GM21367 (cell line): ENCODE results near the gene C18orf54.
"Not testable (repeated sequence)": the region's sequence is repeated elsewhere in the genome, so short reads cannot be mapped to it uniquely, and the experiment has no call there.

Experiments
- ATAC-seq: cut with Tn5 transposase; IDR thresholded peaks from one replicate; pipeline ENCODE4 v1.9.1; 2021; ENCODE audit not compliant: unreplicated experiment

The C18orf54 gene

GRCh38 chr18:54386800-54387495 lies 29.2 kb downstream of the C18orf54 start:
- ATAC-seq: not testable (repeated sequence)

DNA sequence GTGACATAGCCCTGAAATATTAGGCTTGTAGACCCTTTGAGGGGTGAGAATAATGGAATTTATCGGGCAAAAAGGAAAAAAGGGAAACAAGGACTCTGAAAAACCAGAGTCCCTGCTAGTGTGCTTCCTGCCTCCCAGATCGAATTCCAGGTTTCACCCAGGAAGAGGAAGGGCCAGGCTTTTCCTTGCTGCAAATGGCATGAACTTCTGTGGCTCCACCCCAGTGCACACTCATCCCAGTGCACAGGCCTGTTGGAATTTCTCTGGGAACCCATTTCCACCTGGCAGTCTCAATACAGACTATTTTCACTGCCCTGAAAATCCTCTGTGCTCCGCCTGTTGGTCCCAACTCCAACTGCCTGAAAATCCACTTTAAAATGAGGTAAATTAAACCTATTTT lies 29.9 kb downstream of the C18orf54 start:
- no peak for ATAC-seq

GRCh38 chr18:54388203-54389142 lies 30.8 kb downstream of the C18orf54 start:
- ATAC-seq: peak; percentile 93

DNA sequence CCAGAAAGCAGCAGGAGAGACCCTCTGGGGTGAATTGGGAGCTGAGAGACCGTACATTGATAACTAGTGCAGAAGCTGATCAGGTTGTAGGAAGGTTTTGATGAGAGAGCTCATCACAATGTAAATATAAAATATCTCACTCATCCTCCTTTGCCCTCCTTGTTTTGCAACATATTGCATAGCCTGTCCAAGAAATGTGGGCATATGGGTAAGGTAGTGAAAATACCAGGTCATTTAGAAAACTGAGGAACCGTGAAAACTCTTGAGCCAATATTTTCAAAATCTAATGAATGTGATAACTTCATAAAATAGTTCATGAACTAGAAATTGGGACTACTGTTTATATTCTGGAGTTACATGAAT lies 31.4 kb downstream of the C18orf54 start:
- ATAC-seq: no peak

DNA sequence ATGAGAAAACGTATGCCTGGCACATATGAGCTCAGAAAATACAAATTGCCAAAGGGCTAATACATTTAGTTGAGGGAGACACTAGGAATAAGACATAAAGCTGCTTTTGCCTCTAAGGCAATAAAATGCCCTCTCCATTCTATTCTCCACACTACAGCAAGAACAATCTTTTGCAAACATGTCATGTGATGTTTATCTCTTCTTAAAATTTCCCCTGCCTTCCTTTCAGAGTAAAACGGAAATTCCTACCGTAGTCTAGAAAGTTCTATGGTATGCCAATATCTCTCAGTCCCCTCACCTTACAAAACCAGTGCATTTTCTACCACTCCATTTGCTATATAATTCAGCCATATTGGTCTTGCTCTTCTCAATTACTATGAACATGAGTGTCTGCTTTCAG lies 33.1 kb downstream of the C18orf54 start:
- no peak for ATAC-seq

- peak; percentile 51 for ATAC-seq
Measured at GRCh38 chr18:54392543-54393023, 34.9 kb downstream of the C18orf54 start.

DNA sequence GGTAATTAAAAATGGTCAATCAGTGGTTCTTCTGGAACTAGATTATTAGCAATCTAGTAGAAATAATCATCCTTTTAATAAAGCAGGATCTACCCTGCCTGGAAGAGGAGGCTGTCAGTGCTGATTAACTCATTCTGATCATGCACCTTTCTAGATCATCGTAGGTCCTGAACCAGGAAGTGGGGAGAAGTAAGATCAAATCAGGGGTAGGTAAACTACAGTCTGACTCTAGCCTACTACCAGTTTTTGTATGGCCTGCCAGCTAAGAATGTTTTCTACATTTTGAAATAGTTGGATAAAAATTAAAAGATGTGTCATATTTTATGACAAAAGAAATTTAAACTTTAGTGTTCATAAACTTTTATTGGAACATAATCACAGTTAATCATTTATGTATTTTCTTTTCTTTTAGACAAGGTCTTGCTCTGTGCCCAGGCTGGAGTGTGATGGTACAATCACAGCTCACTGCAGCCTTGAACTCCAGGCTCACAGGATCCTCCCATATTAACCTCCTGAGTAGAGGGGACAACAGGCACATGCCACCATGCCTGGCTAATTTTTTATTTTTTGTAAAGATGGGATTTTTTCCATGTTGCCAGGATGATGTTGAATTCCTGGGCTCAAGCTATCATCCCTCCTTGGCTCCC lies 36.1 kb downstream of the C18orf54 start:
- no peak for ATAC-seq

DNA sequence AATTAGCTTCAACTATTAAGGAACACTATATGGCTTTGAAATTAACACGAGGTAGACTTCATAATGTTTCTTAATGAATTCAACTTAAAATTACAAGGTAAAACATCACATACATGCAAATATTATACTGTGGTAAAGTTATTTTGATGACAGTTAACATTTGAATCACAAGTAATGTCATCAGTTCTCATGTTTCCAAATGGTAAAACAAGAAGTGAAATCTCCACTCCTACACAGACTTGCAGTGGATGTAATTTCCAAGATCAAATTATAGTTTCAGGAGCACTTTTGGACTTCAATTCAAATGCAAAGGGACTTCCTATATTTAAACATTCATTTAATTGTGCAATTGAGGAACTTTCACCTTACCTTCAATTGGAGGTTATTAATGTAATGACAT lies 39.1 kb downstream of the C18orf54 start:
- no peak for ATAC-seq

GRCh38 chr18:54405290-54405689 lies 47.6 kb downstream of the C18orf54 start:
- ATAC-seq: no peak

DNA sequence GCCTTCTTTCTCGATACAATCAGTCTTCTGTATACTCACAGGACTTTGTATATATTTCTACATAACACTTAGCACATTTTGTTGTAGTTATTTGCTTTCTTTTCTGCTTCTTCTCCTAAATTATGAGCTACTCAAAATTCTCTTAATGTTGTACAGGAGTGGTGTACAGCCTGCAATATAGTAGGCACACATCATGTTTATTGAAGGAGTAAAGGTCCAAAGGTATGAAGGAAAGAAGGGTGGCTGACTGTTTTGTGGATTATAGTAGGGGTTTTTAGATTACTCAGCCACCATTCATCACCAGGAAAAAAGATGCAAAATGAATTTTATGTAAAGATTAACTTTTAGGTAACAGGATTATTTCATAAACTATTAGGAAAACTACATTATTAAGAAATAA lies 54.1 kb downstream of the C18orf54 start:
- ATAC-seq: no peak

GRCh38 chr18:54415086-54415485 lies 57.4 kb downstream of the C18orf54 start:
- no peak for ATAC-seq

- ATAC-seq: no peak
Measured at GRCh38 chr18:54416436-54416835, 58.7 kb downstream of the C18orf54 start.

DNA sequence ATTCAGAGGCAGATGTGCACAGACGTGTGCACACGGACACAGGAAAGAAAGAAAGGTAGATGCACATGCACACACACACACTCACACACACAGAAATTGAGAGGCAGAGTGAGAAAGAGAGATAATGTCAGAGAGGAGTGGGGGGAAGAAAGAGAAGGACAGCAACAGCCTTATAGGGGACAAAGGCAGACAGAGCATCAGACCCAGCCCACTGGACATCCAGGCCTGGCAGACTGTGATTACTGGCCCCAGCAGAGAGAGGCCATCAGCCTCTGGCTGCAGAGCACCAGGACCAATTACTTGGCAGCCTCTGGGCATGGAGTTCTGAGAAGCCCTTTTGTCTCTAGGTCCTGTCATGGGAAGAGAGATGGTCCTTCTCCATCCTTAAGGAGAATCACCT lies 66.1 kb downstream of the C18orf54 start:
- ATAC-seq: no peak

DNA sequence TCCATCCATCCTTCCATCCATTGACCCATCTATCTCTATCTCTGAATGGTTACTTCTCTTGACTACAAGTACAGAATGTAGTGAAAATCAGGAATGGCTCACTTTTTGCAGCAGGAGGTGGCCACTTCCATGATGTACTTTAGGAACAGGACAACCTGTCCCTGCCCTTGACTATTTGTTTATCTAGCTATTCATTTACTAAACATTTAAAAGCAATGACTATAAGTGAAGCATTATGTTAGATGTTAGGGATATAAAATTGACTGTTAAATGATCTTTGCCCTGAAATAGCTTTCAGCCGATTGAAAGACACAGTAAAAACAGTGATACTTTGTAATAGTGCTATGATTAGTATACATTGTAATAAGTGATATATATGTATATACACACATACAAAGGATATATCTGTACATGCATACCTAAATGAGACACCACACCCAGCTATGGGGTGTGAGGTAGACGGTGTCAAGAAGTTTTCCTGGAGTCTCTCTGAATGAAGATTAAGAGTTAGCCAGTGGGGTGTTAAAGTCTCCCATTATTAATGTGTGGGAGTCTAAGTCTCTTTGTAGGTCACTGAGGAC lies 68.5 kb downstream of the C18orf54 start:
- no peak for ATAC-seq
